Activated T-helper 1 cell treated with anti-CD3 and anti-CD28 coated beads, Interleukin-12 subunit alpha, Interleukin-12 subunit beta, Interleukin-2, Interleukin-4 antibody, amounts not matched to agents 30 ng/mL and 10 ng/mL and 1 ng/mL, durations not matched to agents 14 hours and 24 hours and 36 hours (primary cell): ENCODE results near the gene PTGIR. TPM values are rescaled to one million over a fixed set of nuclear protein-coding genes. Genes with fewer than 3 reads are reported as not detected.

Source experiments
- DNase-seq: peaks from one replicate; pipeline ENCODE4 v3.0.0; 2021; ENCODE audit warnings: low spot score
- H3K27ac Mint-ChIP-seq: one replicate; pipeline ENCODE4 v1.8.0; 2021; ENCODE audit warnings: mild to moderate bottlenecking, mixed read lengths
- H3K27me3 Mint-ChIP-seq: one replicate; pipeline ENCODE4 v1.8.0; 2022; ENCODE audit warnings: mild to moderate bottlenecking, moderate library complexity, mixed read lengths; ENCODE audit not compliant: insufficient read depth
- H3K36me3 Mint-ChIP-seq: one replicate; pipeline ENCODE4 v1.8.0; 2021; ENCODE audit warnings: low read depth, mixed read lengths
- H3K4me1 Mint-ChIP-seq: one replicate; pipeline ENCODE4 v1.8.0; 2021; ENCODE audit warnings: low read depth, mixed read lengths
- H3K4me3 Mint-ChIP-seq: one replicate; pipeline ENCODE4 v1.8.0; 2021; ENCODE audit warnings: mild to moderate bottlenecking, moderate library complexity, mixed read lengths
- H3K9me3 Mint-ChIP-seq: one replicate; pipeline ENCODE4 v1.8.0; 2021; ENCODE audit warnings: mixed read lengths
- intact Hi-C: fragments of 100-400 bp; cut with micrococcal nuclease; formaldehyde crosslinking; loops from one replicate; pipeline ENCODE4 v1.15.1; 2024
- total RNA-seq: library from RNA; stranded (reverse); gene quantifications from 2 replicates; pipeline ENCODE4 v1.2.3, GENCODE V29; 2022

Gene PTGIR
- total RNA-seq, 1 donor from 2014 or later = 217 TPM

DNA sequence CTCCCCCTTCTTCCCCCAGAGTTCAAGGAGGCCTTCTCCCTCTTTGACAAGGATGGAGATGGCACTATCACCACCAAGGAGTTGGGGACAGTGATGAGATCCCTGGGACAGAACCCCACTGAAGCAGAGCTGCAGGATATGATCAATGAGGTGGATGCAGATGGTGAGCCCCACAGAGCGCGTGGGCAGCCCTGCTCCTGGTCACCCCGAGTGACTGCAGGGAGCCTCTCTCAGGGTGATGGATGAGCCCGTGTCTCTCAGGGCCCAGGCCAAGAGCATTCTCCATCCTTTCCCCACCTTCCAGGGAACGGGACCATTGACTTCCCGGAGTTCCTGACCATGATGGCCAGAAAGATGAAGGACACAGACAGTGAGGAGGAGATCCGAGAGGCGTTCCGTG is 16.7 kb downstream of the PTGIR start:
- intact Hi-C loops = no loop called here
- Mint-ChIP-seq H3K4me1 (peaks cover 55% of the 10 kb centered on the region), H3K27ac (no peak overlapping the region), H3K9me3 (no peaks in the 10 kb centered on the region), H3K36me3 (peaks cover 52% of the 10 kb centered on the region), H3K4me3 (no peak overlapping the region), H3K27me3 (no peaks in the 10 kb centered on the region)
- DNase-seq = no peak

DNA sequence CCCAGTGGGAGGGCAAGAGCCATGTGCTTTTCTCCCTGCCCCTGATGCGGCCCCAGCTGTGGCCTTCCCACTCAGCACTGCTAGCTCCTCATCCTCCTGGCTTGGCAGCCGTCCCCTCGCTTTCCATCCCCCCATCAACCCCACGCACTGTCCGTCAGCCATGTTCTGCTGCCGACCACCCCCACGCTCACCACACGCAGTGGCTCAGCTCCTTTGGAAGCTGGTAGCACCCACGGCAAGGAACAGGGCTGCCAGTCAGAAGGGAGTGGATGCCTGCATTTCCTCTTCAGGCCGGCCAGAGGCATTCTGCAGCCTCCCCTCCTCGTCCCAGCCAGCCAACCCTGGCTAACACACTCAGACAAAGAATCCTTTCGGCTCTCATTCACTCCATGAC is 17.4 kb downstream of the PTGIR start:
- Mint-ChIP-seq H3K36me3 (peaks cover 58% of the 10 kb centered on the region), H3K4me1 (peaks cover 53% of the 10 kb centered on the region), H3K4me3 (no peak overlapping the region), H3K27me3 (no peaks in the 10 kb centered on the region), H3K9me3 (no peaks in the 10 kb centered on the region), H3K27ac (no peak overlapping the region)
- no peak for DNase-seq
- intact Hi-C loops = no loop called here

DNA sequence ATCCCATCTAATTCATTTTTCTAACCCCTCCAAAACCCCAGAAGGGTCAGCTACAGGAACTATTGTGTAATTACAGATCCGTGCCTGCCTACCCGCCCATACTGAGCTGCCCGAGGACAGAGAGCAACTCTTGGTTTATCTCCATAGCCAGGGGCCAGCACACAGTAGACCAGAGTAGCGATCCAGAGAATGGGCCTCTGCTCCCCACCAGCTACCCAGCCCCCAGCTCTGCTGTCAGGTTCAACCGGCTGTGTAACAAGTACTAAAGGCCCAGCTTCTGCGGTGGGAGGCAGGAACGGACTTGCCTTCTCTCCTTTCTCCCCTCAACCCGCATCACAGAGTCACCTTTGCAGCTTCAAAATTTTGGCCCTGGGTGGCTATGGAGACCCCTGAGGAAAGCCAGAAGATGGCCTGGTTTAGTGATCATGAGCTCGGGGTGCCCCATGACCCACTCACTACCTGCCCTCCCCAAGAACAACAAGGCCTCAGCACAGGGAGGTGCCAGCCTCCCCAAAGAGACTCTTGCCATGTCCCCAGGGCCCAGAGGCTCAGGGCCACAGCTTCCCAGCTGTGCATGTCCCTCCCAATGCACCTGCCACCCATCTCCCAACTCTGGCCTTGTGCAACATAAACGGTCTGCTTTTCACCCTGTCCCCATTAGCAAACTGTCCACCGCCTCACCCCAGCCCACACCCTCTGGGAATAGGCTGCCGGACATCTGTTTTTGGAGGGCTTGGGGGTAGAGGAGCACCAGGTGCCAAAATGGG is 18.0 kb downstream of the PTGIR start:
- intact Hi-C loops = no loop called here
- Mint-ChIP-seq H3K9me3 (no peaks in the 10 kb centered on the region), H3K36me3 (peaks cover 64% of the 10 kb centered on the region), H3K4me3 (no peak overlapping the region), H3K27me3 (no peaks in the 10 kb centered on the region), H3K4me1 (peaks cover 51% of the 10 kb centered on the region), H3K27ac (no peak overlapping the region)
- no peak for DNase-seq

DNA sequence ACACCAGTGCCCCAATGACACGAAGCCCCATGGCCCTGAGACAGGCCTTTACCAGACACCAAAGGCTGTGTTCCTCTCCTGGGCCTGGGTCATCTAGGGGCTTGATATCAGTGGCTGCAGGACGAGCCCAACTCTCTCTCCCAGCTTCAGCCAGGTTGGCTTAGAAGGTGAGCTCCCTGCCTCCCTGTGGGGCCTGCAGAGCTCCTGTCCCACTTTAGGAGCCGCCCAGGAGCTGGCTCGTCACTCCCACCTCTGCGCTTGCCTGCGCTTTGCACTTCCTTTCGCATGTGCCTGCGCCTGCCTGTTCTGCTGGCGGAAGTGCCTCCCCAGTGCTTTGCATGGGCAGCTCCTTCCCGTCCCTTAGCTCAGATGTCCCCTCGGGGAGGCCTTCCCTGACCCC is 18.9 kb downstream of the PTGIR start:
- no peaks in the 10 kb centered on the region for H3K9me3 Mint-ChIP-seq
- no peak overlapping the region for H3K27ac Mint-ChIP-seq
- no peak for DNase-seq
- intact Hi-C loops = no loop called here
- peaks cover 42% of the 10 kb centered on the region for H3K4me1 Mint-ChIP-seq
- H3K27me3 Mint-ChIP-seq = no peaks in the 10 kb centered on the region
- peaks cover 58% of the 10 kb centered on the region for H3K36me3 Mint-ChIP-seq
- H3K4me3 Mint-ChIP-seq = peak overlapping the region; percentile 26

DNA sequence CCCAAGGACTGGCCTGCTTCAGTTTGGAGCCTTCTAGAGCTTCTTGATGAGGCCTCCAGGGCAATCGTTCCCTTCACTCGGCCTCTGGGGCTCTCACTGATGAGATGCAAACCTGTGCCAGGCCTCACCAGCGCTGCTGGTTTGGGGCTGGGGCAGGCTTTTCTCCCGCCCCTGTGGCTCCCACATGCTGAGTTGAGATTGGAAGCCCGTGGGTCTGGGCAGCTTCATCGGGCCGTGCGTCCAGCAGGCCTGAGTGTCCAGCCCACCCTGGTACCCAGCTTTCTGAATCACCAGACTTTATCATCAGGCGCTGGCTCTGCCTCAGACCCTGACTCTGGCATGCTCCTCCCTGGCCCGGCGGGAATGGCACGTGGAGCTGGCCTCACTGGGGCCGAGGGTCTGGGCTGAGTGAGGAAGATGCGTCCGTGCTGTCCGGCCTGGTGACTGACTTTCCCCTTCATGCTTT is 19.5 kb downstream of the PTGIR start:
- intact Hi-C loops = no loop called here

DNA sequence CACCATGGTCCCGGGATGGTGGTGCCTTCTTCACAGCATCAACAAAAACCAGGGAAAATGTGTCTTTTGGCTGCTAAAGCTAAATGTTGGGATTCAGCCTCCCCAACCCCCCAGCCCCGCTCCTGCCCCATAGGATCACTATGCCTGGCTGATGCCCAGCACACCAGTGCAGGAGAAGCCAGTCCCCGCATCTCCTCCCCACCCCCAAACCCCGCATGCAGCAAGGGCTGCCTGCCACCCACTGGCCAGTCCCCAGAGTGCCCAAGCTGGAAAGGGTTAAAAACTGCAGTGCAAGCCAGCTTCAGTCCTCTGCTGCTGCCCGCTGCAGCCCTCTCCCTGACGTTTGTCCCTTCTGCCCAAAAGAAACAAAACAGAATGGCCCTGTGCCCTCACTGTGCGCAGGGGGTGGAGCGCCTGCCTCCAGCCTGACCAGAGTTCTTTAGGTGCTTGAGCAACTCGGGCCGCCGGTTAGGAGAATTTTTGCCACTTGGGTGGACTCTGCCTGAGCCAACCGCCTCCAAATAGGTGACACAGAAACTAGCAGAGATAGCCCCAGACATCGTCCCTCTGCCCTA is 20.0 kb downstream of the PTGIR start:
- intact Hi-C loops = loop anchor here (5.0 kb wide), 1 partner anchor 182 kb away; the partner anchor contains the start of gene SLC1A5
- peaks cover under 1% of the 10 kb centered on the region for H3K27me3 Mint-ChIP-seq
- H3K9me3 Mint-ChIP-seq = peaks cover 5% of the 10 kb centered on the region
- H3K27ac Mint-ChIP-seq = no peak overlapping the region
- H3K4me1 Mint-ChIP-seq = peaks cover 35% of the 10 kb centered on the region
- DNase-seq = no peak
- H3K4me3 Mint-ChIP-seq = no peak overlapping the region
- peaks cover 47% of the 10 kb centered on the region for H3K36me3 Mint-ChIP-seq

More for the DNA sequence above, 19.5 kb downstream of the PTGIR start:
- H3K27me3 Mint-ChIP-seq = no peaks in the 10 kb centered on the region
- no peaks in the 10 kb centered on the region for H3K9me3 Mint-ChIP-seq
- peak overlapping the region; percentile 26 for H3K4me3 Mint-ChIP-seq
- no peak overlapping the region for H3K27ac Mint-ChIP-seq
- DNase-seq = no peak
- peaks cover 36% of the 10 kb centered on the region for H3K4me1 Mint-ChIP-seq
- peaks cover 51% of the 10 kb centered on the region for H3K36me3 Mint-ChIP-seq

DNA sequence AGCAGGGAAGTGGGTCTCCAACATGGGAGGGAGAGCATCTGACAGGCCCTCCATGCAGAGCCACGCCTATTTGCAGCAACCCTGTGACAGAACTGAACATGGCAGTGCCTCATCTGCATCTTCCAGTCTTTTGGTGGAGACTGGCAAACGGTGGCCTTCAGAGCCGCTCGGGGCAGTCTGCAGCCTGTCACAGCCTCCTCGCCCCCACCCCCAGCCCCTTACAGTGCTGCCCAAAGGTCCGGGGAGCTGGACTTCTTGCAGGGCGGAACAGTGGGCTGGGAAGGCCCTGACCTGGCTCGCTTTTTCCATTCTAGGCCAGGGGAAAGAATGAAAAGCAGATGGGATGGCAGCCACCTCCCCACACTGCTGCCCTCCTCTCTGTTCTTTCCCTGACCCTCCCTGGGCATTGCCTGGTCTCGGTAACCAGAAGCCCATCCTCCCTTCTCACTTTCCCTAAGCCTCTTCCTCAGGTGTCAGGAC is 21.1 kb downstream of the PTGIR start:
- peaks cover 12% of the 10 kb centered on the region for H3K9me3 Mint-ChIP-seq
- peaks cover 3% of the 10 kb centered on the region for H3K27me3 Mint-ChIP-seq
- H3K36me3 Mint-ChIP-seq = peaks cover 39% of the 10 kb centered on the region
- DNase-seq = no peak
- peak overlapping the region; percentile 100 for H3K4me3 Mint-ChIP-seq
- intact Hi-C loops = loop anchor here (1.0 to 5.0 kb wide), 4 partner anchors 8 to 184 kb away; partner anchors contain the start of gene SLC1A5
- peak overlapping the region; percentile 98 for H3K27ac Mint-ChIP-seq
- H3K4me1 Mint-ChIP-seq = peaks cover 29% of the 10 kb centered on the region

DNA sequence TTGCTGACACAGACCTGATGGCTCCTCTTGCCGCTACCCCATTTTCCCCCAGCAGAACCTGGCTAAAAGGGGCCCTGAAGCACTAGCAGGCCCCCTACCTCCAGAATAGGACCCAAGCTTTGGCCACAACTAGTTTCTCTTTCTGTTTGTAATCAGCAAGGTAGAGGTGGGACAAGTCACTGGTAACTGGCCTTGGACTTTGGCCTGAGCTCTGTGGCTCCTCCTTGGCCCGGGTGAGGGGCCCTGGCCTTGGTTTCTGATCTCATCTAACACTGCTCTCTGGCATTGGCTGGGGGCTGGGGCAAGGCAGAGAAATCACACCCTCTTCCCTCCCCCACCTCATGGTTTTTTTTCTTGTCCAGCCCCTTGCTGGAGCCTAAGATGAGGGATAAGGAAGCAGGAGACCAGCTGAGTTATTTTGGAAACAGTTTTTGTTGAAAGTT is 21.7 kb downstream of the PTGIR start:
- Mint-ChIP-seq H3K9me3 (peaks cover 17% of the 10 kb centered on the region), H3K4me1 (peaks cover 29% of the 10 kb centered on the region), H3K27ac (peak overlapping the region; percentile 98), H3K27me3 (peaks cover 3% of the 10 kb centered on the region), H3K4me3 (peak overlapping the region; percentile 100), H3K36me3 (peaks cover 37% of the 10 kb centered on the region)
- intact Hi-C loops = loop anchor here (1.0 to 5.0 kb wide), 4 partner anchors 8 to 184 kb away; partner anchors contain the start of gene SLC1A5
- DNase-seq = no peak

DNA sequence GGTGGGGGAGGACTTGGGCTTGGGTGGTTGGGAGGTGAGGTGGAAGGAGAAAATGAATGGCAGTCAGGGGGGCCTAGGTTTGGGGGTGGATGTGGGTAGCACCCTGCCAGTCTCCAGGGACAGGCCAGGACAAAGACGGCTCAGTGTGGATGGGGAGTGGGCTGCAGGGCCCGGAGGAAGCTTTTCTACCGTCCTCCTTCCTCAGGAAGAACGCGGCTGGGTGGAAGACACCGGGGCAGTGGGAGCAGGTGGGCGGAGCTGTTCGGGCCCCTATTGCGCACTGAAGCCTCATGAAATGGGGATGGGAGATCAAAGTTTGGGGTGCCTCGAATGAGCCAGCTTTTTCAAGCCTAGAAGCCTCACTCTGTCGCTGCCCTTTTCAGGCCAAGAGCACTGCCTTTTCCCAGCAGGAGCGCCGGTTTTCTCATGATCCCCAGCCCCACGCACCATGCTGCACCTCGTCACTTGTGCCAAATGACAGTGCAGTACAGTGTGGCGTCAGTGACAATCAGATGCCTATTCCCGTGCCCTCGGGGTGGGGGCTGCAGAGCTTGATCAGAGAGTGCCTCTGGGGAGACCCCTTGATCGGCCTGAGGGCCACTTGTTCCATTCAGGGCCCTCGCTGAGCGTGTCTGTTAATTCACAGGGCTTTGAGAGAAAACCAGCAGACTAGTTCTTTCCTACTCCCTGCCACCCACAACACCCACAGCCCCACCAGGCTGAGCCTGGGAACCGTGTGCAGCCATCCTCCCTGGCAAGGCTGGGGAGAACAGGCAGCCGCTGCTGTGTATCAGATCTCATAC is 22.3 kb downstream of the PTGIR start:
- peaks cover 34% of the 10 kb centered on the region for H3K36me3 Mint-ChIP-seq
- no peak for DNase-seq
- peaks cover 3% of the 10 kb centered on the region for H3K27me3 Mint-ChIP-seq
- H3K4me3 Mint-ChIP-seq = peak overlapping the region; percentile 100
- peaks cover 24% of the 10 kb centered on the region for H3K4me1 Mint-ChIP-seq
- intact Hi-C loops = loop anchor here (1.0 to 5.0 kb wide), 4 partner anchors 9 to 185 kb away; partner anchors contain the start of gene SLC1A5
- peak overlapping the region; percentile 98 for H3K27ac Mint-ChIP-seq
- H3K9me3 Mint-ChIP-seq = peaks cover 24% of the 10 kb centered on the region

DNA sequence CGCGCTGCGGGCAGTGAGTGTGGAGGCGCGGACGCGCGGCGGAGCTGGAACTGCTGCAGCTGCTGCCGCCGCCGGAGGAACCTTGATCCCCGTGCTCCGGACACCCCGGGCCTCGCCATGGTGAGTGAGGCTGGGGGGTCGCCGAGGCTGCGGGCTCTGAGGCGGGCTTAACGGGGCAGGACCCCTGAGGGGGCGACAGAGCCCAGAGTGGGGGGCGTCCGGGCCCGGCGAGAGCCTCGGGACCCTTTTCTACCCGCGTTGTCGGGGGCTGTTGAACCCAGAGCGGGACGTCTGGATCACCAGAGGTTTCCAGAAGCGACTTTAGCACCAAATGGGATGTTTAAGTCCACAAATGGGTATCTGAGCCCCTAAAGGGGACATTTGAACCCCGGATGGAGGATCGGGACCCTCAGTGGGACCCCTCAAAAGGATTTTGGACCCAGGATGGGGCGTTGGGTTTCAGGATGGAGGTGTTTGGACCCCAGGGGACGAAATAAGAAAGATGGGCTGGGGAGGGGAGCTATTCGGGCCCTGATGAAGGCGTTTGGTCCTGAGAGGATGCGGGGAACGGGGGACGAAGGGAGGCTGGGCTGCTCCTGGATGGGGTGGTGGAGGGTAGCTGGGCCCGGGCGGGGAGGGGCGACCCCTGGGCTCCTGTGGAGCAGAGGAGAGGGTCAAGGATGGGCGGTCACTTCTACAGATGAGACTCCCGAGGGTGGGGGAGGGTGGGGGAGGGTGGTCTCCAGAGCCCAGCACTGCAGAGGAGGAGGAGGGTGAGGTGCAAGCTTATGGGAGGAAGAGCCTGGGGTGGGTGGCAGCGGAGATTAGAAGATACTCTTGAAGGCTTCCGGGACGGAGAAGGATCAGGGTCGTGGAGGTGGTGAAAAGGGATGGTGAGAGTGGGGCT is 23.3 kb downstream of the PTGIR start, which contains the start of gene CALM3:
CALM3 (plus strand) TSS at position 13 of the 907 bp plus-strand sequence; CDS start at position 118, 105 bp downstream.
- peaks cover 23% of the 10 kb centered on the region for H3K4me1 Mint-ChIP-seq
- peak within 1 kb of the TSS; percentile 100 for H3K27ac Mint-ChIP-seq
- peak within 1 kb of the TSS; percentile 100 for H3K4me3 Mint-ChIP-seq
- no peak for DNase-seq
- H3K36me3 Mint-ChIP-seq = peaks cover 32% of the 10 kb centered on the region
- H3K27me3 Mint-ChIP-seq = peaks cover 3% of the 10 kb centered on the region
- intact Hi-C loops = loop anchor here (2.0 to 5.0 kb wide), 5 partner anchors 15 to 511 kb away; partner anchors contain the start of genes AP2S1, SLC1A5 and ZC3H4
- peaks cover 27% of the 10 kb centered on the region for H3K9me3 Mint-ChIP-seq

DNA sequence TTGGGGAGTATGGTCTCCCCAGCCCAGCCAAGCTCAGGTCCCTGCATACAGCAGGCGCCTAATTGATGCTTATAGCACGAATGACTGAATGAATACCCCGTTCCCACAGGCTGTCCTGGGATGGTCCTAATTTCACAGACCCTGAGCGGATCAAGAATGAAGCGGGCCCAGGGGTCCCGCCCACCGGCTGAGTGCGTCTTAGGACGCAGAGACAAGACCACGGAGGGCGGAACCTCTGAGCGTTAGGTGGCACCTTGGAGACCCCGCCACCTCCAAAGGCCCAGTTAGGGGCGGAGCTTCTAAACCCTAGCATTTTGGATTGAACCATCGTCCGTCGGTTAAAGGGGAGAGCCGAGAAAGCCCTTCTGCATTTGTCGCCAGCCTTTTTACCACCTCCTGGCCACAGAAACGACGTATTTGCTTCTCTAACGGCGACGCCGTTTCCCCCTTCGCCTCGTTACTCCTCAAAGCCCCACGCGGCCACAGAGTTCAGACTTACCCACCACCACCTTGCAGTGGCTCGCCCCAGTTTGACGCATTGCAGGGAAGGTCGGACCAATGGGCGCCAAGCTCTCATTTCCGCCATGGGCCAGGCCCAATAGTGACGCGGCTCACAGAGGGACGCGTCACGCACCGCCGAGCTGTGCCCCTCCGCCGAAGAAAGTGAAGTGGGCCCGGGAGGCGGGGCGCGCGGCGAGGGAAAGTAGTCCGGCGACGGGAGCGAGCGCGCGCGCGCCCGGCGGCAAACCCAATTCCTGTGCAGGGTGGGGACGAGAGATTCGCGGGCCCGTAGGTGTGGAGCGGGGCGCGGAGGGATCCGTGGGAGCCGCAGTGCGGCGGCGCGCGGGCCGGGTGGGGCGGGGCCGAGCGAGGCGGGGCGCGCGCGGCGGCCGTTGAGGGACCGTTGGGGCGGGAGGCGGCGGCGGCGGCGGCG is 24.2 kb downstream of the PTGIR start:
- peaks cover 25% of the 10 kb centered on the region for H3K36me3 Mint-ChIP-seq
- intact Hi-C loops = loop anchor here (1.0 to 5.0 kb wide), 6 partner anchors 34 to 512 kb away; partner anchors contain the start of genes AP2S1, DACT3, SLC1A5 and ZC3H4
- H3K4me3 Mint-ChIP-seq = peak overlapping the region; percentile 100
- DNase-seq = peak; percentile 96
- H3K9me3 Mint-ChIP-seq = peaks cover 27% of the 10 kb centered on the region
- H3K4me1 Mint-ChIP-seq = peaks cover 19% of the 10 kb centered on the region
- peaks cover 5% of the 10 kb centered on the region for H3K27me3 Mint-ChIP-seq
- H3K27ac Mint-ChIP-seq = peak overlapping the region; percentile 100
